22Rv1 (cell line): Measurements from ENCODE around the gene ATE1.

Experiments
- H3K27ac ChIP-seq: fragments of 450-650 bp; 2 replicates; pipeline ENCODE4 v1.5.1; 2017
- CTCF ChIP-seq: fragments of 450-650 bp; IDR thresholded peaks from 2 replicates; pipeline ENCODE4 v1.5.1; 2017; ENCODE audit warnings: mild to moderate bottlenecking
- ZFX ChIP-seq: fragments of 450-650 bp; IDR thresholded peaks from 2 replicates; pipeline ENCODE4 v1.6.1; 2017; ENCODE audit warnings: antibody characterized with exemption, borderline replicate concordance

Gene ATE1

GRCh38 chr10:121816197-121816596, 111.6 kb downstream of the ATE1 start:
- H3K27ac ChIP-seq = no peak overlapping the region
- TF ChIP-seq CTCF (no peak), ZFX (no peak)

GRCh38 chr10:121813857-121814256, 114.0 kb downstream of the ATE1 start:
- H3K27ac ChIP-seq = no peak overlapping the region
- TF ChIP-seq CTCF (no peak), ZFX (no peak)

- no peak for TF ChIP-seq CTCF
- TF ChIP-seq ZFX = no peak
- no peak overlapping the region for H3K27ac ChIP-seq
These were observed 114.5 kb downstream of the ATE1 start for GRCh38 chr10:121813211-121813815.

- TF ChIP-seq CTCF (no peak), ZFX (no peak)
- H3K27ac ChIP-seq = no peak overlapping the region
These were observed 115.8 kb downstream of the ATE1 start for GRCh38 chr10:121812031-121812430.

- H3K27ac ChIP-seq = no peak overlapping the region
- TF ChIP-seq ZFX (no peak), CTCF (no peak)
These were observed 116.4 kb downstream of the ATE1 start for GRCh38 chr10:121811386-121811785.

- H3K27ac ChIP-seq = no peak overlapping the region
- TF ChIP-seq ZFX = no peak
- no peak for TF ChIP-seq CTCF
These were observed 119.0 kb downstream of the ATE1 start for GRCh38 chr10:121808835-121809234.

GRCh38 chr10:121804460-121804859, 123.4 kb downstream of the ATE1 start:
- no peak overlapping the region for H3K27ac ChIP-seq
- TF ChIP-seq CTCF (no peak), ZFX (no peak)
